ENCODE data around the gene TSSC4.

The TSSC4 gene

GRCh38 chr11:2369320-2369719, 31.2 kb upstream of the TSSC4 start:
- no peak for DNase-seq (ENCODE audit: low spot score)

DNA sequence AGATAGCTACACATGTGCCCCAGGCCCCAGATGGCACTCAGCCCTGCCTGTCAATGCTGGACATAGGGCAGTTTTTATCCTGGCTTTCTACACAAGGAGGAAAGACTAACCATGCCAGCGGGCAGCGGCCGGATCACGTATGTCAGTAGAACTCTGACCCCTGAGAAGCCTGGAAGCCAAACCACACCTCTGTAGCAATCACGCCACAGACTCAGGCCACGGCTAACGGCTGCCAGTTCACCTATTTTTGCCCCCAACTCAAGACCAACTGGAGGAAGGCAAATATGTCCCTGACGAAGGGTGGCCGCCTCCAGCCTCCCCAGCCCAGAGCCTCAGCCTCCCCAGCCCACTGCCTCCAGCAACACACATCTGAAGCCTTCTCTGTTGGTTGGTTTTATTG, 30.7 kb upstream of the TSSC4 start:
- no peak for DNase-seq (ENCODE audit: low spot score)

DNA sequence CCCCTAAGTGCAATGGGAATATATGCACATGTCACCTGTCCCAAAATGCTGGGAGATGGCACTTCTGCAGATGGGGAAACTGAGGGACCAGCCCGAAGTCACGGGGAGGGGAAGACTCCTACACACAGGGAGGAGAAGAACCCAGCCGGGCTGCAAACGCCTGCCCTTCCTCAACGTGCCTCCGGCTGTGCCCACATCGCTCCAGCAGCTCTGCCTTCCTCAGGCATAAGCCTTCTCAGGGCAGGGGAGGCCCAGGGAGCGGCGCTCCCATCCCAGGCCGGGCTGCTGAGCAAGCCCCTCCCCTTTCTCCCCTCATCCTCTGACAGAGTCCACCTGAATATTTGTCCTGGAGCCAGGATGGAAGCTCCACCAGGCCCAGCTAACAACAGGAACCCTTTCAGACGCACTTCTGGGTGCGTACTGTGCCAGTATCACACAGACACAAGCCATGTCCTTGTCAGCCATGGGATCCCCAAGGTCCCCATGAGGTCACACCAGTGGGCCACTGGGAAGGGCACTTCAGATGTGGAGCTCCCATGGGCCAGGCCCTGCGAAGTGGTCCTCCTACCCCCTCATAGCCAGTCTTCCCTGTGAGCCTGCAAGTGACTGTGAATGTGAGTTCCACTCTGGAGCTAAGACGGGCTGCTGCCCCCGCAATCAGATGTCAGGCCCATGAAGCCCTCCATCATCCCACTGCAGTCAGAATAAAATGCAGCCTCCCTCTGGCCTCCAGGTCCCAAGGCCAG, 25.9 kb upstream of the TSSC4 start:
- DNase-seq (ENCODE audit: low spot score) = no peak

DNA sequence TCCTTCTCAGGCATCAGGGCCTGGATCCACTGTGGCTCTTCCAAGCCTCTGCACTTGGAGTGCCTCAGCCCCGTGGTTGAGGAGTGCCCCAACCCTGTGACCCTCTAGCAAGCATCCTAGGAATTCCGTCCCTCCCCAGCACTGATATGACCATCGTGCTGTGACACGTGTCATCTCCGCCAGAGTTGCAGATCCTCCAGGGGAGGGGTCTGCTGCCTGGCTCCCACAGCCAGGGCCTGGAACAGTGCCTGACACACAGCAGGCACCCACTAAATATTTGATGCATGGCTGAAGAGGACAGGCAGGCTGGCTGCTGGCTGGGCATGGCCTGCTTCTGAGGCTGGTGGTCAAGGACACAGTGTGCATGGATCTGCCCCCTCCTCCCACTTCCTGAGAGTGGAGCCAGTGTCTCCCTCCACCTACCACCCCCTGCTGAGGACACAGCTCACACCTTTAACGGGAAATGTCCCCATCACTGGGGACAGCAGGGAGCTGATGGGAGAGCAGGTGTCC, 25.2 kb upstream of the TSSC4 start:
- DNase-seq (ENCODE audit: low spot score) = peak; percentile 47

- no peak for DNase-seq (ENCODE audit: low spot score)
Measured at GRCh38 chr11:2375964-2376551, 24.5 kb upstream of the TSSC4 start.

DNA sequence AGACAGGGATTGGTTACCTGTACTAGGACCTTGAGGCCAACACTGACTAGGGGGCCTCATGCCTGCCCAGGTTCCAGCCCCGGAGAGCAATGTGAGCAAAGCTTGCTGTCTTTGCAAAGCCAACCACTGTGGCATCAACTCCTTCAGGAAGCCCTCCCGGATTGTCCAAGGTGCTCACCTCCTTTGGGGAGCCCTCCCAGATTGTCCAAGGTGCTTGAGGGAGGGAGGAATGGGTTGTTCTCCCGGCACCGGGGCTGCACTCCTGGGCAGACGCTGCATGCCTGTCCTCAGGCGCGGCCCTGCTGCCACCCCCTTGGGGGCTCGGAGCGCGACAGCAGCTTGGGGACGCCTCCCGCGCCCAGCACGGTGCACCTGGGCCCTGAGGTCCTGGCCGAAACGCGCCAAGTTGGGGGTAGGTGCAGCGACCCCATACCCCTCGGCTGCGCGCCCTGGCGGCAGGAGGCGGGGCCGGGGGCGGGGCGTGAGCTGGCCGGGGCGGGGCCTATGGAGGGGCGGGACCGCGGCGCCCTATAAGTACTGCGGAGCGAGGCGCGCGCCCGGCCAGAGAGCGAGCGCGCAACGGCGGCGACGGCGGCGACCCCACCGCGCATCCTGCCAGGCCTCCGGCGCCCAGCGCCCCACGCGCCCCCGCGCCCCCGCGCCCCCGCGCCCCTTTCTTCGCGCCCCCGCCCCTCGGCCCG, 23.6 kb upstream of the TSSC4 start, which contains the start of gene CD81:
Gene CD81, plus strand, starts transcription at position 560 of the 701 bp plus-strand sequence. CDS start 240 bp downstream, outside the sequence.
- peak; percentile 67 for DNase-seq (ENCODE audit: low spot score)

DNA sequence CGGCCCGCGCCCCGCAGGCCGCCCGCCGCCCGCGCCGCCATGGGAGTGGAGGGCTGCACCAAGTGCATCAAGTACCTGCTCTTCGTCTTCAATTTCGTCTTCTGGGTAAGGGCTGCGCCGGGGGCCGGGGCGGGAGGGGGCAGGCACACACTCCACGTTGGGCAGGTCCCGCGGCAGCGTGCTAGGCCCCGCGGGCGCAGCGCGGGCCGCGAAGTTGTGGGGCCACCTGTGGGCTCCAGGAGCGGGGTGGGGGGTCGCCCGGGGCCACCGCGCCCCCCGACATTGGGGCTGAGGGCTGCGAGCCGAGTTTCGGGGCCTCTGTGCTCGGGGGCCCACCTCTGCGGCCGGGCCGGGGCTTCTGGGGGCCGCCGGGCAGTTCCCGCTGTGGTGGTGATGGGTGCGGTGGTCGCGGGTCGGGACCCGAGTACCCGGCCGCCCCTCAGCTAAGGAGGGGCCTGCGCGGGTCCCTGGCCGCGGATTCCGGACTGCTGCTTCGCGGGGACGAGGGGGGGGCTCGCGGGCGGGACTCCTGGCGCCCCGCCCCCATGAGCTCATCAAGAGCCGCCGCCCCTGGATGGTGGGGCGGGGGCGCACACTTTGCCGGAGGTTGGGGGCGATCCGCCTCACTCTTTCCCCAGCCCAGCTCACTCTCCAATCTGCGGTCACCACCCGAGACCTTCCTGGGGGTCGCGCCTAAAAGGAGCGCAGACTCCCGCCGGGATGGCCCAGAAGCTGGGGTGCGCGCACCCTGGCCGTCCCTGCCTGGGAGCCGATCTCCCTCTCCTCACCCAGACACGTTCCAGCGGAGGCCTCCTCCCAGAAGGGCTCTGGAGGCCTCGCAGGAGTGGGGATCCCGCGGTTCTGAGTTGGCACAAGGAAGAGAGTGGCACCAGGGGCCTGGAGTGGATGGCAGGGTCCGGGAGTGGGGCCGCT, 22.8 kb upstream of the TSSC4 start:
- DNase-seq (ENCODE audit: low spot score) = peak; percentile 60

GRCh38 chr11:2378527-2379210, 21.9 kb upstream of the TSSC4 start:
- DNase-seq (ENCODE audit: low spot score) = no peak

DNA sequence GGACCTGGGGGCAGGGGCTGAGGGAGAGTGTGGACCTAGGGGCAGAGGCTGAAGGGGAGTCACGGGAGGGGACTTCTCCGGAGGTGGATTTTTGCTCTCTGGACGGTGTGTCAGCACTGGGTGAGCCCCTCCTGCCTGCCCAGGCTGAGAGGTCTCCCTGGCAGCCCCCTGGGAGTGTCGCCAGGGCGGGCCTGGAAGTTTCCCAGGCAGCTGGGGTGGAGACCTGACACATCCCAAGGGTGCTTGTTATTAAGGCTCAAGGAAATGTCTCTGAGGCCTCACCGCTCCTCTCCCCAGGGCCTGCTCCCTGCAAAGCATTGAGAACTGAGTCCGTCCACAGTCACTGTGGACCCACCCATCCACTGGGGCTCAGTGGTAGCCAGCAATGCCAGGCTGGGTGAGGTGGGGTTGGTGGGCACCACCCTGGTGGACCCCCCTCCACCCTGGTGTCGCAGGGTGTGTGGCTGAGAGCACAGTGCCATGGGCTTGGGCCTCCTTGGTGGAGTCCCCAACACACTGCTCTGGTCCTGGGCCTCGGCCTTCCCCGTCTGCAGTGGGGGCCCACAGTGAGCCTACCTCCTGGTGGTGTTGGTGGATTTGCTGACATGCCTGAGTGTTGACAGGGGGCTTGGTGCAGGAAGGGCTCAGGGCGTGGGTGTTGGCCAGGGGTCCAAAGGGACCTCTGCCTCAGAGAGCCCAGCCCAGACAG, 20.9 kb upstream of the TSSC4 start:
- no peak for DNase-seq (ENCODE audit: low spot score)

GRCh38 chr11:2380396-2380795, 20.2 kb upstream of the TSSC4 start:
- no peak for DNase-seq (ENCODE audit: low spot score)

- no peak for DNase-seq (ENCODE audit: low spot score)
Measured at GRCh38 chr11:2380807-2381350, 19.7 kb upstream of the TSSC4 start.

DNA sequence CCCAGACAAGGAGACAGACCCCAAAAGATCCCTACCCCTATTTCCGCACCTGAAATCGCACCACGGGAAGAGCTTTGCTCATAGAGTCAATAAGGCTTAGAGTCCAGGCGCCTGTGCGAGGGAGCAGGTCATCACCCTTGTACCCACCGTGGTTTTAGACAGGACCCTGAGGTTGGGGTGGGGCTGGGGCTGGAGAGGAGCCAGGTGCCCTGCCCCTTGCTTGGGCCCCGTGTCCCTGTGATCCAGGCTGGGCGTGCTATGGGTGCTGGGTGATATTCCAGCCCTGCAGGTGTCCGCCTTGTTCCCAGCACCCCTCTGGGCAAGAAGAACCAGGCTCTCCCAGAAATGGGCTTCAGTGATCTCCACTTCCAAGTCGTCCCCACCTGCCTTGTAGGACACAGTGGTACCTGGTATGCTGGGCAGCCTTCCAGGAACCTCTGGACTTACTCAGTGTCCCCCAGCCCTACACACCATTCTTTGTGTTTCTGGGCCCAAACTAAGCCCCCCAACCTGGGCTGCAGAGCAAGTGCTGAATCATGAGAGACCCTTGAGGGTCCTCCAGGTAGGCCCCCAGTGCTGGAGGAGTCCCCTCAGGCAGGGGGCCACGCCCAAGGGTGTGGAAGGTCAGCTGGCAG, 18.9 kb upstream of the TSSC4 start:
- DNase-seq (ENCODE audit: low spot score) = no peak

DNA sequence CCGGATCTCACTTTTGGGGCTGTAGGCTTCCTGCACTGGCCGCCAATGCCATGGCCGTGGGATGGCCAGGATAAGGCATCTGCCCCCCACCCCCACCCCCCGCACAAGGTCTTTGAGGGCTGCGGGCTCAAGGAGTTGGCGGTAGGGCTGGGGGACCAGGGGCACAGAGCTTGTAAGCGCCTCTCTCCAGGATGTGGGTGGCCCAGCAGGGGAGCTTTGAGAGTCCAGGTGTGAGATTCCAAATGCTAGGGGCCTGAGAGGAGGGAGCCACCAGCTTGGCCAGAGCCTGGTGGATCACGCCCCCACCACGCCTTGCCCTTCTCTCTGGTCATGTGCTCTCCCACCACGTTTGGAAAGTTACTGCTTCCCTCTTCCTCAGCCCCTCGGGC, 18.4 kb upstream of the TSSC4 start:
- no peak for DNase-seq (ENCODE audit: low spot score)

GRCh38 chr11:2382936-2383851, 17.4 kb upstream of the TSSC4 start:
- DNase-seq (ENCODE audit: low spot score) = no peak

DNA sequence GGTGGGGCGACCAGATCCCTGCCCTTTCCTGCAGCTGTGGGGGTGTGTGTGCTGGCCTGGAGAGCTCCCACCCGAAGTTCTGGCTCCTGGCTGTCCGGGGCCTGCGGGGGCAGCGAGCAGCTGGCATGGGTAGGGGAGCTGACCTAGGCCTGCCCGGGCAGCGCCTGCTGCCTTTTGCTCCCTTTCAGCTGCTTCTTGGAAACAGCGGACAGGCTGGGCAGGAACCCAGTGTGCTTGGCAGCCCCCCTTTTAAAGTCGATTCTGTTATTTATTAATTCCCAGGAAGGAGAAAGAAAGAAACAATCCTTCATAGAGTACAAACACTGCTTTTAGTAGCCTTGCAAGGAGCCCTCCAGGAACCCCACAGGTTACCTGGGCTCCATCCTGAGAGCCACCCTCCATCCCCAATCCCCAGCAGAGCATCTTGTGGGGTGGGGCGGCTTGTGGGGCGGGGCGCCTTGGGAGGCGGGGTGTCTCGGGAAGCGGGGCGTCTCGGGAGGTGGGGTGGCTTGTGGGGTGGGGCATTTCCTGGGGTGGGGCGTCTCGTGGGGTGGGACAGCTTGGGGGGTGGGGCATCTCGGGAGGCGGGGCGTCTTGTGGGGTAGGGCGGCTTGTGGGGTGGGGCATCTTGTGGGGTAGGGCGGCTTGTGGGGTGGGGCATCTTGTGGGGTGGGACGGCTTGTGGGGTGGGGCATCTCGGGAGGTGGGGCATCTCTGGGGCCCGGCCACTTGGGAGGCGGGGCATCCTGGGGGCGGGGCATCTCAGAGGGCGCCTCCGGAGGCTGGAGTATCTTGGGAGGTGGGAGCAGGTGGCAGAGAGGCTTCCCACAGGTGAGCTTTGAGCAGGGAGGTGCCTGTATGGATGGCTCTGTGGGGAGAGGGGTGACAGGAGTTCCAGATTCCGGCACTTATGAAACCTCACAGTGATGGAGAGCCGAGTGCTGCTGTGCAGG, 16.4 kb upstream of the TSSC4 start:
- DNase-seq (ENCODE audit: low spot score) = no peak

DNA sequence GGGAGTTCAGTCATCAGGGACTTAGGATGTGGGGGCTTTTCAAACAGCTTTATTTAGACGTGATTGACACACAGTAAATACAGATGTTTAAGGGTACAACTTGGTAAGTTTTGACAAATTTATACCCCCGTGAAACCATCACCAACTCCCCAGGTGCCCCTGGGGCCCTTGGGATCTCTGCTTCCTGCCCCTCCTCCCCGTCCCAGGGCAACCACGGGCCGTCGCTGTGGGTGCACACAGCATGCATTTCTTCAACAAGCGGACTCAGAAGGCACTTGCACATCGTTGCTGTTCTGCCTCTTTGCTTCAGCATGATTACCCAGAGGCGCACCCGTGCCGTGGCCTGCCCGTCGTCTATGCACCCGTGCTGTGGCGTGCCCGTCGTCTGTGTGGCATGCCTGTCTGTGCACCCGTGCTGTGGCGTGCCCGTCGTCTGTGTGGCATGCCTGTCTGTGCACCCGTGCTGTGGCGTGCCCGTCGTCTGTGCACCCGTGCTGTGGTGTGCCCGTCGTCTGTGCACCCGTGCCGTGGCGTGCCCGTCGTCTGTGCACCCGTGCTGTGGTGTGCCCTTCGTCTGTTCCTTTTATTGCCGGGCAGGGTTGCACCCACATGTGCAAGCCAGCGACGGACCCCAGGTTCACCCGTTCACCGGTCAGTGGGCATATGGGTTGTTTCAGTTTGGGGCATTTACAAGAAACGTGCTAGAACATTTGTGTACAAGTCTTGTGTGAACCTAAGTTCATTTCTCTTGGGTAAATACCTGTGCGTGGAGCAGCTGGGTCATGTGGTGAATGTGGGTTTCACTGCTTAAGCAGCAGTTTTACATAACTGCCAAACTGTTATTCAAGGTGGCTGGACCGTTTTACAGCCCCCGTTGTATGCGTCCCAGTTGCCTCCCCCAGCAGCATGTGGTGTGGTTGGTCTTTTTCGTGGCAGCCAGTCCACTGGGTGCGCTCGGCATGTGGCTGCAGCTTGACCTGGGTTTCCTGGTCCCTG, 15.1 kb upstream of the TSSC4 start:
- DNase-seq (ENCODE audit: low spot score) = no peak
